Astrocyte of the spinal cord (primary cell): ENCODE results near the gene MRPS30.
A peak's percentile ranks its signal among the peaks of the same experiment; 100 is the strongest.

ENCODE experiments used
- DNase-seq: peaks from one replicate; pipeline ENCODE4 v3.0.0; 2011; ENCODE audit warnings: low read depth, low spot score
- H3K4me3 ChIP-seq: 2 replicates; pipeline ENCODE4 v1.5.1; 2011; ENCODE audit warnings: low read depth, mild to moderate bottlenecking, low read length, moderate library complexity
- in situ Hi-C: cut with HindIII; loops from 2 replicates; pipeline ENCODE4 v1.10.0; 2017; ENCODE audit warnings: low sequenced_read_pairs
- TF ChIP-seq, protein P1 (sequence below): IDR thresholded peaks from 2 replicates; pipeline ENCODE4 v1.5.1; 2012; ENCODE audit warnings: low read depth, mild to moderate bottlenecking, low read length, inconsistent platforms

The MRPS30 gene

DNA sequence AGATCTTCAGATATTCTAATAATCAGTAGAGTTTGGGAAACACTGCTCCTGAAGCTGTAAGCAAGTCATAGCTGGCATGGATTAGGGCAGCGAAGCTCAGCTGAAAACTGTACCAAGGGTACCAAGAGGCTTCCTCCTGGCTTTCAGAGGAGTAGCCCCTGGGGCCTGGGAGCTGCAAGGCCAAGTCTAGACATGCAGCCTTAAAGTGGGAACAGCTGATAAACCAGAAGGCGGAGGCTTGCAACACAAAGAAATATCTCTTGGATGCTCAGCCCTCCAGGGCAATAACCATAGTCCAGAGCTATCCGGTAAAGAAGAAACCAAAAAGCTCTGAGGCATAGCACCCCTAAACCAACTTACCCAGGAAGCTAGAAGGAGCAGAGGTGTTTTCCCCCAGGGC, 51.5 kb downstream of the MRPS30 start:
- in situ Hi-C loops: no loop called here
- DNase-seq: no peak
- H3K4me3 ChIP-seq: no peak overlapping the region
- TF ChIP-seq, protein P1, sequence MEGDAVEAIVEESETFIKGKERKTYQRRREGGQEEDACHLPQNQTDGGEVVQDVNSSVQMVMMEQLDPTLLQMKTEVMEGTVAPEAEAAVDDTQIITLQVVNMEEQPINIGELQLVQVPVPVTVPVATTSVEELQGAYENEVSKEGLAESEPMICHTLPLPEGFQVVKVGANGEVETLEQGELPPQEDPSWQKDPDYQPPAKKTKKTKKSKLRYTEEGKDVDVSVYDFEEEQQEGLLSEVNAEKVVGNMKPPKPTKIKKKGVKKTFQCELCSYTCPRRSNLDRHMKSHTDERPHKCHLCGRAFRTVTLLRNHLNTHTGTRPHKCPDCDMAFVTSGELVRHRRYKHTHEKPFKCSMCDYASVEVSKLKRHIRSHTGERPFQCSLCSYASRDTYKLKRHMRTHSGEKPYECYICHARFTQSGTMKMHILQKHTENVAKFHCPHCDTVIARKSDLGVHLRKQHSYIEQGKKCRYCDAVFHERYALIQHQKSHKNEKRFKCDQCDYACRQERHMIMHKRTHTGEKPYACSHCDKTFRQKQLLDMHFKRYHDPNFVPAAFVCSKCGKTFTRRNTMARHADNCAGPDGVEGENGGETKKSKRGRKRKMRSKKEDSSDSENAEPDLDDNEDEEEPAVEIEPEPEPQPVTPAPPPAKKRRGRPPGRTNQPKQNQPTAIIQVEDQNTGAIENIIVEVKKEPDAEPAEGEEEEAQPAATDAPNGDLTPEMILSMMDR: no peak

DNA sequence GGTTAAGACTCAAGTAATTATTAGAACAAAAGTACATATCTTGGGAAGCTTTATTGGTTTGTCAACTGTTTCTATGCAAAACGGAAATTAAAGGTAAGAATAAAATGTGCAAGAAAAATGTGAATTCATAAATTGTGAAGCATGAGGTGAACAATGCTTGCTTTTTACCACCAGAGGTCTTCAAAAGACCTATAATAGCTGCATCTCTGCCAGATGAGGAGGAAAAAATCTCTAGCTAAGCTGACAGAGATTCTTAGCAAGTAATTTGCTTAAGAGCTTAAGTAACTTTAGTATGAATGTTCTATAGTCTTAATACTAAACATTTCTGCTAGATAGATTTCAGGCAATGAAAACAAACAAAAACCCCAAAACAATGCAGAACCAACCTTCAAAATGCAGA, 54.1 kb downstream of the MRPS30 start:
- TF ChIP-seq, protein P1: peak; percentile 49
- in situ Hi-C loops: no loop called here
- H3K4me3 ChIP-seq: no peak overlapping the region
- DNase-seq: peak; percentile 44
